Measurements from ENCODE around the gene CDKN1B.

Gene CDKN1B

GRCh38 chr12:12701457-12701856, 15.7 kb upstream of the CDKN1B start:
- no peak for DNase-seq (ENCODE audit: low read depth in 3 of 3)

- no peak for DNase-seq (ENCODE audit: low read depth in 3 of 3)
Observed at GRCh38 chr12:12704593-12705230, 12.5 kb upstream of the CDKN1B start.

GRCh38 chr12:12705838-12706520, 11.2 kb upstream of the CDKN1B start:
- no peak for DNase-seq (ENCODE audit: low read depth in 3 of 3)

- DNase-seq (ENCODE audit: low read depth in 3 of 3), result no peak
Observed at GRCh38 chr12:12713932-12714275, 3.3 kb upstream of the CDKN1B start.

- no peak for DNase-seq (ENCODE audit: low read depth in 3 of 3)
Observed at GRCh38 chr12:12714276-12715021, 2.7 kb upstream of the CDKN1B start.

- DNase-seq (ENCODE audit: low read depth in 3 of 3), result no peak
Observed at GRCh38 chr12:12715128-12715458, 2.1 kb upstream of the CDKN1B start.

- no peak for DNase-seq (ENCODE audit: low read depth in 3 of 3)
Observed at GRCh38 chr12:12715459-12716150, 1.6 kb upstream of the CDKN1B start.

GRCh38 chr12:12716151-12716792, 896 bp upstream of the CDKN1B start:
- no peak for DNase-seq (ENCODE audit: low read depth in 3 of 3)

- DNase-seq (ENCODE audit: low read depth in 3 of 3), result no peak
Observed at GRCh38 chr12:12717586-12718380, 615 bp downstream of the CDKN1B start.

- no peak for DNase-seq (ENCODE audit: low read depth in 3 of 3)
Observed at GRCh38 chr12:12718381-12718759, 1.2 kb downstream of the CDKN1B start.

- DNase-seq (ENCODE audit: low read depth in 3 of 3), result no peak
Observed at GRCh38 chr12:12718853-12719252, 1.7 kb downstream of the CDKN1B start.

GRCh38 chr12:12719496-12719895, 2.3 kb downstream of the CDKN1B start:
- no peak for DNase-seq (ENCODE audit: low read depth in 3 of 3)

- no peak for DNase-seq (ENCODE audit: low read depth in 3 of 3)
Observed at GRCh38 chr12:12720052-12720451, 2.9 kb downstream of the CDKN1B start.

- no peak for DNase-seq (ENCODE audit: low read depth in 3 of 3)
Observed at GRCh38 chr12:12720672-12721161, 3.5 kb downstream of the CDKN1B start.

GRCh38 chr12:12721176-12721751, 4.1 kb downstream of the CDKN1B start:
- no peak for DNase-seq (ENCODE audit: low read depth in 3 of 3)

GRCh38 chr12:12721814-12722434, 4.8 kb downstream of the CDKN1B start:
- no peak for DNase-seq (ENCODE audit: low read depth in 3 of 3)

GRCh38 chr12:12722435-12723148, 5.4 kb downstream of the CDKN1B start:
- DNase-seq (ENCODE audit: low read depth in 3 of 3), result no peak

- no peak for DNase-seq (ENCODE audit: low read depth in 3 of 3)
Observed at GRCh38 chr12:12723149-12723680, 6.0 kb downstream of the CDKN1B start.

GRCh38 chr12:12723681-12724420, 6.7 kb downstream of the CDKN1B start:
- DNase-seq (ENCODE audit: low read depth in 3 of 3), result no peak

All from stimulated activated CD4-positive, alpha-beta T cell treated with anti-CD3 and anti-CD28 coated beads, TNF-alpha, amount 100 ng/mL, for 4 hours (primary cell).